HL-60 (cell line): ENCODE measurements around the gene PTK7.

Experiments
- CTCF ChIP-seq: IDR thresholded peaks from one replicate; pipeline ENCODE4 v1.5.1; 2011; ENCODE audit warnings: low read length, control low read depth, inconsistent platforms; ENCODE audit not compliant: insufficient read depth
- POLR2AphosphoS5 ChIP-seq: IDR thresholded peaks from 2 replicates; pipeline ENCODE4 v1.6.1; 2012; ENCODE audit warnings: low read depth

GRCh38 chr6:43204271-43205105 is 128.4 kb downstream of the PTK7 start:
- no peak for TF ChIP-seq CTCF
- TF ChIP-seq POLR2AphosphoS5, result no peak
